T-helper 1 cell treated with Interleukin-12 subunit alpha and Interleukin-12 subunit beta and Interleukin-4 antibody, amounts not matched to agents 30 ng/mL and 1 ng/mL, for 36 hours (primary cell): Measurements from ENCODE around the gene CALM1. TPM values are rescaled to one million over a fixed set of nuclear protein-coding genes. Genes with fewer than 3 reads are reported as not detected.

Experiments
- intact Hi-C: fragments of 100-400 bp; cut with micrococcal nuclease; formaldehyde crosslinking; loops from one replicate; pipeline ENCODE4 v1.15.1; 2024
- total RNA-seq: library from RNA; stranded (reverse); gene quantifications from 2 replicates; pipeline ENCODE4 v1.2.3, GENCODE V29; 2022

Gene CALM1
- total RNA-seq, 1 donor from 2014 or later: 664 TPM

DNA sequence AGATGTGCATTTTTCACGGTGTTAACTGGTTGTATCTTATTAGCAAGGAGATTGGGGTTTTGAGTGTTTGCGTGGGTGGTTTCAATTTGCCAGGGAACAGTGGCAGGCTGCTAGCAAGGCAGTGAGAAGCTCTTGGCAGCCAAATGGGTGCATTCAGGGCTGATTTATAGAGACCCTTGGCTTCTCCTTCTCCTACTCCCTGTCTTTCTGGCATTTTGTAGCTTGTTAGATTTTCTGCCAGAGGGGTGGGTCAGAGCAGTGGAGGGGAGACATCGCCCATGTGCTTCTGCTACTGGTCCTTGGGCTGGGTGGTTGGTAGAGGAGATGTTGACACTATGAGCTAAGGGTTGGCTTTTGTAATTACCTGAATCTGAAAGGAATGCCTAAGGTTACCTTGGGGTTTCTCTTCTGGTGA, 9.6 kb downstream of the CALM1 start:
- intact Hi-C loops: no loop called here

DNA sequence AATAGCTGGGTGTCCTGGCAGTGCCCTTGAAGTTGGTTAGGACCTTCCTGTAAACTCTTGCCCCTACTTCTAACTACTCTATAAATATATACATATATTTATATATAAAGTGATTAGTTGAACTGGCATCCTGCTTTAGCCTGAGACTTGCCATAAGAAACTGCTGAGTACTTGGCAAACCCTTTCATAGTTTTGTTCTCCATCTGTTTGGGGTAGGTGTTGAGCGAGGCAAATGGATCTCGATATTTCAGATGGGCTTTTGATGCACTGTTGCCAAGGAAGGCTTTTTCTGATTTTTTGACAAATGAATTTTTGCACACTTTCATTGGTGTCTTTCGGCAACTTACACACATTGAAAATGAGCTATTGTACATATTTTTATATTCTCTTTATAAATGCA, 10.4 kb downstream of the CALM1 start:
- intact Hi-C loops: no loop called here

DNA sequence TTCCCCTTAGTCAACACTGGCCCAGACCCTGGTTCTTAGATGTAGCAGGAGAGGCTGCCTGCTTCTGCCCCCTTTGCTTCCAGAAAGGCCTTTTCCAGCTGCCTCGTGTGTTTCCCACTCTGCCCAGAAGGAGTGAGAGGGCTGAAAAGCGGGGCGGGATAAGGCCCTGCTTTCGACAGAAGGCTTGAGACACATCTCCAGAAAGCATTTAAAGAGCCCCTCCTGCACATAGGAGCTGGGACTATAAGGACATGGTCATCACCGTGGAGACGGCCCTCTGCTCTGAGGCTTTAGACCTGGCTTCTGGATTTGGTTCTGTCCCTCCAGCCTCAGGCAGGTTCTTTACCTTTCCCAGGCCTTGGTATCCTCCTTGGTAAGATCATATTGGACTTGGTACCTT, 11.9 kb downstream of the CALM1 start:
- intact Hi-C loops: no loop called here

DNA sequence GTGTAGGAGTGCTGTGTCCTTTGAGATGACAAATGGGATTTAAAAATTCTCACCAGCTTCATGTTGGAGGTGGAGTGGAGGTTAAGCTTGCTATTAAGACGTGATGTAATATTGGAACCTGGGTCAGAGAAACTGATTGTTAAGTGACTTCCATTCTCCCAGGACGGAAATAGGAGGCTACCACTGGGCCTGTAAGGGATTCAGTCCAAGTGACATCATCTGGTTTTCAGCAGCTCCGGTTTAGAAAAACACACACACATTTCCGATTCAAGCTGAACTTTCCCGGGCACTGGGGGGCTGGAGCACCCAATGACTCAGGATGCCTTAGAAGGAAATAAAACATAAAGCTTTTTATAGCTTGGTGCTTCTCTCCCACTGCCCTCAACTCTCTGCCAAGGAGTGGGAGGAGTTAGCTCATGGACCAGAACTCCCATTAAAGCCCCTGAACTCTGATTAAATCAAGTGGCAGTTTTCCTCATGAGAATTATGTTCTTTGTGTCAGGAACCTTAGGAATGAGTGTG, 12.4 kb downstream of the CALM1 start:
- intact Hi-C loops: no loop called here

DNA sequence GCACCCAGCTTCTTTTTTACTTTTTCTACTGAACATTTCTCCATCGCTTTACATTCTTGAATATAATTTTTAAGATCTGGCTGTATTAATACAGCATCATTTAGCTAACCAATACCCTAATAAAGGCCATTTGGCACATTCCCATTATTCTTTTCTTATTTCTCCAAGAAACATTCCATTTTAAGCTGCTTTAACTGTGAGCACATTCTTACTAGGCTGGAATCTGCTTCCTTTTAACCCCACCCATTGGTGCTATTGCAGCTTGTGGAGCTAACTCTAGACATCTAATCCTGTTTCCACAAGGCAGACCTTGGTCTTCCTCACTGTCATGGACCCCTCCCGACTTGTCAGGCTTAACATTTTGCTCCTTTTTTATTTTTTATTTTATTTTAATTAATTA, 15.2 kb downstream of the CALM1 start:
- intact Hi-C loops: no loop called here

DNA sequence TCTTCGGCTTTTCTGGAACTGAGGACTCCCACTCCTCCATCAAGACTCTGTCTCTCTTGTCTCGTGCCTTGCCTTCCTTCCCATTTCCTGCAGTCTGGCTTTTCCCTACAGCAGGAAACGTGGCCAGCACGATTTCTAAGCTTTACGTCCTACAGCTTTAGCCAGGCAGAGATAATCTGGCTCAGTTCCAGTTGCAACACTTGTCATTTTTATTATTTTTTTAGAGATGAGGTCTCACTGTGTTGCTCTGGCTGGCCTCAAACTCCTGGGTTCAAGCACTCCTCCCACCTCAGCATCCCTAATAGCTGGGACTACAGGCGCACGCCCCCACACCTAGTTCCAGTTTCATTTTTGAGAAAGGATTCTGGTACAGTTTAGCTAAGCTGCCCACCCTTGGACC, 19.9 kb downstream of the CALM1 start:
- intact Hi-C loops: no loop called here

DNA sequence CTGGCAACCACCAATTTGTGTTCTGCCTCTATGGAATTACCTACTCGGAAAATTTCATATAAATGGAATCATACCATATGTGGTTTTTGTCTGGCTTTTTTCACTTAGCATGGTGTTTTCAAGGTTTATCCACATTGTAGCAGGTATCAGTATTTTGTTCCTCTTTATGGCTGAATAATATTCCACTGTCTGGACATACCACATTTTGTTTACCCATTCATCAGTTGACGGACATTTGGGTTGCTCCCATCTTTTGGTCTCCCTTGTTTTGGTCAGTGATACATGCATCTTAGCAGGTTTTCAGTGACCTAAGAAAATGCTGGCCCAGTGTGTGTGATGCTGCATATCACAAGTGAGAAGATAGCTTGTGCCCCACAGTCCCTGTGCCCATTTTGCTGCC, 21.2 kb downstream of the CALM1 start:
- intact Hi-C loops: no loop called here

DNA sequence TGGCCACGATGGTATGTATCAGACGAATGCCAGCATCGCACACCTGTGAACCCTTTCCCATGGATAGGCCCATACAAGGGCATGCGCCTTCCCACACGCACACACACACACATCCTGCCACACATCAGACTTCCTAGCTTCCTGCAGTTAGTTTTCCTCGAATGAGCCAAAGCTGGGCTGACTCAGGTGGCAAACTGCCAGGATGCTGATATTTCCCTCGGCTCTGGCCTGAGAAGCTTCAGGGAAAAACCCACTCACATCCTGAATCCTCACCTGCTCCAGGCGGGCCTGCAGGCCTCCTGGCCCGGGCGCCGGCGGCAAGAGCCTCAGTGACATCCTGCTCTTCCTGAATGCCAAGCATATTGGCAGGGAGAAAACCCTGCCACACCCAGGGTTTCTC, 22.4 kb downstream of the CALM1 start:
- intact Hi-C loops: no loop called here

DNA sequence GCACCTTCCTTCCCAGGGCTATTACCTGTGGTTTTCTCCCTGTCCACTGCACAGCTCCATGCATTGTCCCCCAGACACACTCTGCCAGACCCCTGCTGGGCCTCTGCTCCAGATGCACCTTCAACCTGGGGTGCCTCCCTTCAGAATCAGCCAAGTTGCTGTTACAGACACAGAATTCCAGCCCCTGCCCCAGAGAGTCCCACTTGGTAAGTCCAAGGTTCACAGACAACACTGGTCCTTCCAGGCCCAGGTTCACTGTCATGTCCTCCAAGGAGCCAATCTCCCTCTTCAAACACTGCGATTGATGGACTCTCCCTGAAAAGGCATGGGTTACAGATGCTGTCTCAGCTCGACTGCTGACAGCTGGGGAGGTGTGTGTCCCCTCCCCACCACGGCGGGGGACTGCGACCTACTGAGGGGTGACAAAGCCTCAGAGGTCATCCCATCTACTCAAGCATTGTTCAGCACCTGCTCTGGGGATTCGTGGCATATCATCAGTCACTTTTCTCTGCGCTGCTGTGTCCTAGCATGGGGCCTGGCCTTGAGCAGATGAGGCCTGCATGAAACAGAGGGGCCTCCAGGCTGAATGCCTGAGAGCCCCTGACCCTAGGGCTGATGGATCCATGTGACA, 24.3 kb downstream of the CALM1 start:
- intact Hi-C loops: no loop called here

DNA sequence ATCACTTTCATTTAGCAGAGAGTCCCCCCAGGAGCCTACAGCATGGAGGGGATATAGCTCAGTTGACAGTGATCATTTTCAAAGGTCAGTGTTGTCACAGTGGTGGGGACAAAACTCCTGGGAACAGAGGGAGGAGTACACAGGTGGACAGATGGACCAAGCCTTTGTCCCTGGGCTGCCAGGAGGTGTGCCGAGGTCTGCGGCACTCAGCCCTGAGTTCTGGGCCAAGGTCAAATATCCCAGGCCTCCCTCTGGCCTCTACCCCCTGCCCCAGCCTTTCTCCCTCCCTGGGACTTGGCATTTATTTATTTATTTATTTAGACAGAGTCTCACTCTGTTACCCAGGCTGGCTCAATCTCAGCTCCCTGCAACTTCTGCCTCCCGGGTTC, 24.8 kb downstream of the CALM1 start:
- intact Hi-C loops: no loop called here

DNA sequence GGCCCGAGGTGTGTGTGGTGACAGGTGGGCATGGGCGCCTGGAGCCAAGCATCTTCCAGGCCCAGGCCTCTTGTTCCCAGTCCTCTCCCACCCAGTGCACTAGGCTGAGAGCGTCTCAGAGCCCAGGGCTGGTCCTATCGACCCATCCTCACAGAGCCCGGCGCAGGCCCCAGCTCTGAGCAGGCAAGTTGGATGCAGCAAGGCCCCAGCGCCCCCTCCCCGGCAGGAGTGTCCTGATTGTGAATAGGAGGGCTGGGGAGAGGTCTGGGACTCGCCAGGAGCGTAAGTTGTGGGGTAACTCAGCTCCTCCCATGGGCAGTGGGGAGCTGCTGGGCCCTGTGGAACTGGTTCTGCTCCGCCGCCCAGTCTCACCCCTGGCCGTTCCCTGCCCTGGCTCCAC, 26.3 kb downstream of the CALM1 start:
- intact Hi-C loops: no loop called here

DNA sequence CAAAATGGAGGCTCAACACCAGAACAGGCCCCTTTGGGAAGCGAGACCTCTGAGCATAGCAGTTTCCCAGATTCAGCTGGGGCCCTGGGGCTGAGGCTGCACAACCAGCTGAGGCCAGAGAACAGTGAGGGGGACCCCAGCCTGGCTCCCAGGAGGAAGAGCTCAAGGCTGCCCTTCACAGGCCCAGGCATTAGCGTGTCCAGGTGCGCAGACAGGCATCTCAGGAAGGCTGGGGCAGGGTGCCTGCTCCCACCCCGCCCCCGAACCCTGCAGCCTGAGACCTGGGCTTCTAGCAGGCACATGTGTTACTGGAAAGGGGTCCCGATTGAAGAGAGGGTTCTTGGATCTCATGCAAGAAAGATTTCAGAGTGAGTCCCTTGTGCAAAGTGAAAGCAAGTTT, 27.2 kb downstream of the CALM1 start:
- intact Hi-C loops: no loop called here

DNA sequence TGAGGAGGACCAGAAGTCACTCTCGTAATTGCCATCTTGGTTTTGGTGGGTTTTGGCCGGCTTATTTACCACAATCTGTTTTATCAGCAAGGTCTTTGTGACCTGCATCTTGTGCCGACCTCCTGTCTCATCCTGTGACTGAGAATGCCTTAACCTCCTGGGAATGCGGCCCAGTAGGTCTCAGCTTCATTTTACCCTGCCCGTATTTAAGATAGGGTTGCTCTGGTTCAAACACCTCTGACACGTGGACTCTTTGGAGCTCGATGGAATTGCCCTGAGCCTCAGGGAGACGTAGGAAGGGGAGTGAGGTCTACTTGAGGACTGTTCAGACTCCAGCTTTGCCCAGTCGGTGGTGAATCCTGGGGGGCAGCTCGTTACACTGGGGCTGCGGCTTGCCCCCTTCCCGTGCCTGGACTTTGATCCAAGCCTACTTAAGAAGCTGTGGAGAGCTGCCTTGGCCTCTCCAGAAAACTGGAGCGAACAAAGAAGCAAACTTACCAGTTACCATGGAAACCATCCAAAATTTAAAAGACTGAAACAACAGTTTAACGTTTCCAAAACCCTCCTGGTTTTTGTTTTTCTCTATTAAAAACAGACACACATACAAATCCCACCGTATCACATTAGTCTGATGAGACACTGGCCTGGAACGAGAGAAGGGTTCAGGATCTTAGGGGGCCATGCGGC, 28.0 kb downstream of the CALM1 start:
- intact Hi-C loops: no loop called here

DNA sequence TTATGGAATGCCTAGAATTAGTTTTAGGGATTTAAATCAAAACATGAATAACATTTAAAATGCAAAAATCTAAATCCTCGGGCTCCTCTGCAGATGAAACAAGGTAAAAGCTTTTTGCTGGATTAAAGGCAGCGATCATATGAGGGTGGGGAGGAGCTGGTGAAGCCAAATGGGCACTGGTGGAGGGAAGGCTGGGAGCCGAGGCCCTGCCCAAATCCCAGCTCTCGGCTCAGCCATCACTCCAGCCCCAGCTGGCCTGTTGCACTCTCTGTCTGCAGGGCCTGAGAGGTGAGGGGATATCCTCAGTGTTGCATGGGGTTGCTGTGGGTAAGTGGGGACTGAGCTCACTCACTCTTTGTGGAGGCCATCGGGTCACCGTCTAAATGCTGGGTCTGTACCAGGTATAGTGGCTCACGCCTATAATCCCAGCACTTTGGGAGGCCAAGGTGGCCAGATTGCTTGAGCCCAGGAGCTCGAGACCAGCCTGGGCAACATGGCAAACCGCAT, 28.6 kb downstream of the CALM1 start:
- intact Hi-C loops: no loop called here

DNA sequence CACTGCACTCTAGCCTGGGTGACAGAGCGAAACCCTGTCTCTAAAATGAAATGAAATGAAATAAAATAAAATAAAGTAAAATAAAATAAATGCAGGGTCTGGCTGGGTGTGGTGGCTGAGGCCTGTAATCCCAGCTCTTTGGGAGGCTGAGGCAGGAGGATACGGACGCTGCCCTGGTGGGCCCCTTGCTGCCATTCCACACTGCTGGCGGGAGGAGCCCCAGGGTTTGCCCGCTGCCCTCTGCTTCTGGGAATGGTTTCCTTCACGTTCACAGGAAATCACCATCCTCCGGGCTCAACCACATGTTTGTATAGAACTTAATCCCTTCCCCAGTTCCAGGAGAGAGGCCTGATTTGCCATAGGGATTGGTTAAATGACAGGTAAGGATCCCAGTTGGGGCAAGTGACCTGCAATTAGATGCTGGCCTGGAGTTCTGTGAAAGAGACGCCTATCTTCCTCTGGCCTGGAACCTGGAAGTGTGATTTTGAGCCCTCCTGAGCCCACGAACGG, 29.3 kb downstream of the CALM1 start:
- intact Hi-C loops: no loop called here

DNA sequence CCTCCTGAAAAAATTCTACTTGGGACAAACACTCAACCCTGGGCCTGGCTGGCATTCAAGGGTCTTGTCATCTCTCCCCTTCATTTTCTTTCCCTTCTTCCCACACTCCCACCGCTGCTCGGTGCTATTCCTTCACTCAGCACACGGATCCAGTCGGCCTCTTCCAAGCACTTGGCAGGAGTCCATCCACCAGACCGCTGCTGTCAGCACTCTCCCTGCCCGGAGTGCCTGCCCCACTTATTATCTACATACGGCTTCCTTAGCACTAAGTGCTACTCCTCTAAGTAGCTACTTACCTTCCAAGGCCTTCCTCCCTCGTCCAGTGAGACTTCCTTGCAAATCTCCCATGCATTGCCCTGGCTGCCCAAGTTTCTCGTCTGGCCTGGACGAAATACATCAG, 29.8 kb downstream of the CALM1 start:
- intact Hi-C loops: no loop called here

DNA sequence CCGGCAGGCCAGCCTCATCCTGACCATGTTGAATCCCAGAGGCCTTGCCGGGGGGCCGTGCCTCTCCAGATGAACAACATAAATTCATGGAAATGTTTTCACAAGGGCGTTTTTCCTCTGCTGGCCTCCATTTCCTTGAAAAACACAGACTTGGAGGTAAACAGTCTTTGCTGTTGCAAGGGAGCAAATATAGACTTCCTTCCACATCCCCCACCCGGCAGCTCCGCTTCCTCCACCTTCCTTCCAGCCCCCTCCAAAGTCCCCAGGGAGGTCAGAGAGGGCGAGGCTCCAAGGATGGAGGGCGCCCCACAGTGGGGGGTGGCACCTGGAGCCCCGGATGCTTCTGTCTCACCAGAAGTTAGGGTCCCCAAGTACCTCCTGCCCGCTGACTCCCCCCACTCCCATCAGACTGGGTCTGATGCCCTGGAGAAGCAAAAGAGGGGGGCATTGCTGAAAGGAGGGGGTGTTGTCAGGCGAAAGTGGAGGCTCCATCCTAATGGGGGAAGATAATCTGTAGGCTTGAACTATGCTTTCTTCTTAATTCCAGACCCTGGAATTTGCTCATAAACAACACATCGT, 31.1 kb downstream of the CALM1 start:
- intact Hi-C loops: no loop called here

DNA sequence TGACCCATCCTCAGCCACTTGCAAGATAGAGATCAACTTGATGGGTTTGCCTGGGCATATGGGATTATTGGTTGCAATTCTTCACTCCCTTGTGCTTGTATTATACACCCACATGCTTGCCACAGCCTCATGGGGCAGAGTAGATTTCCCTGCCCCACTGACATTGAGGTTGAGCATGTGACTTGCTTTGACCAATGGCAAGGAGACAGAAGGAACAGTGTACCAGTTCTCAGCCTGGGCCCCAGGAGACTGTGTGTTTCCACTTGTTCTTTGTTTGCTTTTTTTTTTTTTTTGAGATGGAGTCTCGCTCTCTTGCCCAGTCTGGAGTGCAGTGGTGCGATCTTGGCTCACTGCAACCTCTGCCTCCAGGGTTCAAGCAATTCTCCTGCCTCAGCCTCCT, 31.8 kb downstream of the CALM1 start:
- intact Hi-C loops: no loop called here

DNA sequence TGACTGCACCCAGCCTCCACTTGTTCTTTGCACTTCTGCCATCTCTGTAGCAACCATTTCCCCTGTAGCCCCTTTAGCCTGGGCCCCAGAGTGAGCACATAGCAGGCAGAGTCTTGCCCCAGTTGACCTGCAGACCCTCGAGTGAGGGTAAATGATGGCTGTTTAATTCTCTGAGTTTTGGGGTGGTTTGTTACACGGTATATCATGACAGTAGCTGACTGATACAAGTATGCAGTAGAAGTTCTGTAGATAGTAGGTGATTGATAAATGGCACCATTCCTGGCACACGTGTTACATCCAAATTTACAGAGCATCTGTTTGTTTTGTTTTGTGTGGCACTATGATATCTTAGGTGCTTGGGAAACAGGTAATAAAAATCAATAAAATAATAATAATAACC, 32.4 kb downstream of the CALM1 start:
- intact Hi-C loops: no loop called here

DNA sequence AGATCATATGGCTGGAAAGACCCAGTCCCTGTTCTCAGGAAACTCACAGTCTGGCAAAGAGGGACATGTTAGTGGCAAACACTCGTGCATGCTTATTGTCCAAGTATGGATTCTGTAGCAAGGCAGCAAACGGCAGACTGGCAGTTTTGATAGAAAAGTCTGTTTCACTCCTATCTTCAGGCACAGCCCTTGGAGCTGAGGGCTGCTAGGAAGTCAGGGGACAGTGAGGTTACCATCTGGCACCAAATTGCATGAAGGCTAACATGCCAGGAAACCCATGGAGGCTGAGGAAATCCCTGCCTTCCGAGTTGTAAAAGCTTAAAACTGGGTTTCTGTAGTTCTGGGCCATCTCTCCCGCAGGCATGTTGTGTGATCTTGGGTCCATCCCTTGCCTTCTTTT, 32.9 kb downstream of the CALM1 start:
- intact Hi-C loops: no loop called here

DNA sequence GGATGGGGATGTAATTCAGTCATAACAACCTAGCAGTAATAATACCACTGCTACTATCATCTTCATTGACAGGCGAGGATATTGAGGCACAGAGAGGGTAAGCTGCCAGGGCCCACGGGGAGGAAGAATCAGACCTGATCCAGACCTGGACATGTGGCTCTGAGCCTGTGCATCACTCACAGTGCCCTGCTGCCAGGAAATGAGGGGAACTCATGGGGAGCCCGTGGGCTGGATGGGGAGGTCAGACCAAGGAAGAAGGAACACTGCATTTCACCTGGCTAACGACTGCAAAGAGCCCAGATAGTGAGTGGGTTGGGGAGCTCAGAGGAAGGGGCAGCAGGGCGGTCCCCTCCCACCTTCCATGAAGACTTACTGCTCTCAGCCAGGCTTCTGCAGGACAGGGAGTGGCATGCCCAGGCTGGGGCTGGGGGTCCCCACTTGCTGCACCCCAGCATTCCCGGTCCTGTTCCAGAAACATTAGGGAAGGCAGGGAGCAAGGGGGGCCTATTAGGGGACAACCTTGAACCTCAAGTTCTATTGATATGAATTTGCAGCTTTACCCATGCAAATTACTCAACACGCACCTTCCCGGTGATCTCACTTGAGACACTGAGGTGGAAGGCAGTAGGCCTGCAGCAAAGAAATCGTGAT, 37.7 kb downstream of the CALM1 start:
- intact Hi-C loops: no loop called here

DNA sequence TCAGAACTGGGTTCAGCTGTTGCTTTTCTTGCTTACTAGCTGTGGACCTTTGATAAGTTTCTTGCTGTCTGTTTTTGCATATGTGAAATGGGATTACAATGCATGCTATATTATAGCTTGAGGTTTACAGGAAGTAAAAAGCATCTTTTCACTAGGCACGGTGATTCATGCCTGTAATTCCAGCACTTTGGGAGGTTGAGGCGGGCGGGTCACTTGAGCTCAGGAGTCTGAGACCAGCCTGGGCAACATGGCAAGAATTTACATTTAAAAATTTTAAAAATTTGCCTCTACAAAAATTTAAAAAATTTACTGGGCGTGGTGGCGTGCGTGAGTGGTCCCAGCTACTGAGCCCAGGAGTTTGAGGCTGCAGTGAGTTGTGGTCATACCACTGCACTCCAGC, 42.0 kb downstream of the CALM1 start:
- intact Hi-C loops: no loop called here
